Astrocyte (in vitro differentiated cells and primary cell): ENCODE data around the gene FNDC11.

Experiments
- CTCF ChIP-seq: IDR thresholded peaks from 2 replicates; pipeline ENCODE4 v1.5.1; 2011; ENCODE audit warnings: low read depth, mild to moderate bottlenecking, inconsistent platforms, low read length, moderate library complexity; ENCODE audit not compliant: insufficient read depth
- EZH2 ChIP-seq: IDR thresholded peaks from 2 replicates; pipeline ENCODE4 v1.6.1; 2012; ENCODE audit warnings: mild to moderate bottlenecking, low read length, inconsistent platforms; ENCODE audit not compliant: insufficient read depth

- no peak for TF ChIP-seq CTCF
- TF ChIP-seq EZH2: no peak
These were observed 42.5 kb downstream of the FNDC11 start for GRCh38 chr20:63596423-63596822.
